Muscle of arm (tissue), 14 donors: Measurements from ENCODE around the gene CCDC3. TPM values are rescaled to one million over a fixed set of nuclear protein-coding genes. Genes with fewer than 3 reads are reported as not detected.
"Not testable (repeated sequence)": the region's sequence is repeated elsewhere in the genome, so short reads cannot be mapped to it uniquely, and the experiment has no call there.

Experiments used
- DNase-seq: peaks from one replicate; pipeline ENCODE4 v3.0.0-alpha.2; 2013
- long read RNA-seq, 11 donors: transcript quantifications; one replicate each; lab custom pipeline, GENCODE V29; 2026
- polyA plus RNA-seq, 12 donors: library from polyadenylated mRNA; unstranded; fragments of 120-200 nt; gene quantifications; one replicate each; pipeline ENCODE4 v1.2.1, GENCODE V29; 2013; ENCODE audit not compliant: insufficient read length in 12 of 12

The CCDC3 gene
- polyA plus RNA-seq: 10 to 100 TPM in 11 of 12 donors, not detected in 1; 10.2 to 77.9 (median 20.6) TPM
- long read RNA-seq, donor 1, transcript CCDC3-201 (3 exons, 2,731 nt): major isoform, 5 of 5 reads
- long read RNA-seq, donor 1, partial matches to known transcripts: 0 of 5 reads
- long read RNA-seq, donor 1, other reads (novel, unspliced or antisense): 0 of 5 reads
- long read RNA-seq, donor 2, partial matches to known transcripts: 0 of 3 reads
- long read RNA-seq, donor 2, other reads (novel, unspliced or antisense): 0 of 3 reads
- long read RNA-seq, donor 3, partial matches to known transcripts: 0 of 4 reads
- long read RNA-seq, donor 3, other reads (novel, unspliced or antisense): 0 of 4 reads
- long read RNA-seq, donor 4, partial matches to known transcripts: 0 of 2 reads
- long read RNA-seq, donor 4, other reads (novel, unspliced or antisense): 0 of 2 reads
- long read RNA-seq, donor 5: 0 reads
- long read RNA-seq, donor 6, partial matches to known transcripts: 0 of 1 reads
- long read RNA-seq, donor 6, other reads (novel, unspliced or antisense): 0 of 1 reads
- long read RNA-seq, donor 7, partial matches to known transcripts: 0 of 4 reads
- long read RNA-seq, donor 7, other reads (novel, unspliced or antisense): 0 of 4 reads
- long read RNA-seq, donor 8, transcript CCDC3-201 (3 exons, 2,731 nt): major isoform, 6 of 6 reads
- long read RNA-seq, donor 8, partial matches to known transcripts: 0 of 6 reads
- long read RNA-seq, donor 8, other reads (novel, unspliced or antisense): 0 of 6 reads
- long read RNA-seq, donor 9, transcript CCDC3-201 (3 exons, 2,731 nt): major isoform, 7 of 7 reads
- long read RNA-seq, donor 9, partial matches to known transcripts: 0 of 7 reads
- long read RNA-seq, donor 9, other reads (novel, unspliced or antisense): 0 of 7 reads
- long read RNA-seq, donor 10, transcript CCDC3-201 (3 exons, 2,731 nt): major isoform, 11 of 11 reads
- long read RNA-seq, donor 10, partial matches to known transcripts: 0 of 11 reads
- long read RNA-seq, donor 10, other reads (novel, unspliced or antisense): 0 of 11 reads
- long read RNA-seq, donor 11, transcript CCDC3-201 (3 exons, 2,731 nt): major isoform, 8 of 8 reads
- long read RNA-seq, donor 11, partial matches to known transcripts: 0 of 8 reads
- long read RNA-seq, donor 11, other reads (novel, unspliced or antisense): 0 of 8 reads

GRCh38 chr10:13001041-13001886, at the start of gene CCDC3:
Gene CCDC3, minus strand, starts transcription at chr10:13001713. Its CDS starts 143 bp downstream, at chr10:13001570.
- no peak for DNase-seq

DNA sequence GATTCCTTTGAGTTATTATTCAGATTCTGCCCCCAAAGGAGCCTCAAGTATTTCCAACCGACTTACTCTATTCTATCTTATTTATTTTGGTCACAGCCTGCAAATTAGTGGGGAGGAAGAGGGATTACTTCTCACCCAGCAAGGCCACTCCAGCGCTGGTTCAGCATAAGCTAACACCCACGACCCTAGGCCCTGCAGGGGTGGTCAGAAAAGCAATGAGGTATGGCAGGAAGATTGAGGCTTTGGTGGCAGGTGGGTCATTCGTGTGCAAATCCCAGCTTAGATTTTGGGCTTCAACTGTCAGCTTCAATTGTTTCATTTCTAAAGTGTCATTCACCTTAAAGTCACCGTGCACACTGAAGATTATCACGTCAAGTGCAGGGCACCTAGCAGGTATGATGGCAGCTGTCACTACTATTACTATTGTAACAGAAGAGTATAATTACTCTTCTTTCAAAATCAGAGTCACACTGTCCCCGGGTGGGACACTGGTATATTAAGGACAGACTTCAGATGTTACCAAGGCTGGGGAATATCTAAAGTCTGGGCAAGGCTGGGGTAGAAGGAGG, 49.7 kb upstream of the CCDC3 start:
- DNase-seq: no peak

DNA sequence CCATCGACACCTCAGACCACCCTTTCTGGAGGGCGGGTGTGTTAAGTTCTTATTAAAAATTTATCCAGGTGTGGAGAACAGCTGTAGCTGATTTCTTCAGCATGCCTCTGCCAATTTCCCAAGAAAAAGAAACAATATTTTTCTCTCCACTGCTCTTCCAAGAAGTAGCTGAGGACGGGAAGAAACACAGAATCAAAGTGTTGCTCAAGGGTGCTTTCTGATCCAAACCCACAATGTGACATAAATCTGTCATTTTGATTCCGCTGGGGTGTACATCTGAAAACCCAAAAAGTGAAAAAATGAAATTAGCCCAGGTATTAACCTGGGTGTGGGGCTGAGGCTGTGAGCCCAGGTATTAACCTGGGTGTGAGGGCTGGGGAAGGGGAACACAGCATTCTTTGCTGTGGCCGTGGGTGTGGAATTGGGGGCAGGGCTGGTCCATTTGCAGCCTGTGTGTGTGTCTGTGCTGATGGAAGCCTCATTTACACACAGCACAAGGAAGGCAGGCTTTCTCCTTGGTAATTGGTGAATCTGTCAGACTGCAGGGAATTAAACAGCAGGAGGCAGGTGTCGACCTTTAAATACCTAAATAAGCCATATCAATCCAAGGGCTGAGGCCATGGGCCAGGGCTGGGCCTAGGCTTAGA, 48.4 kb upstream of the CCDC3 start:
- DNase-seq: no peak

GRCh38 chr10:13048762-13049161, 47.2 kb upstream of the CCDC3 start:
- no peak for DNase-seq

GRCh38 chr10:13047529-13048206, 46.2 kb upstream of the CCDC3 start:
- no peak for DNase-seq

DNA sequence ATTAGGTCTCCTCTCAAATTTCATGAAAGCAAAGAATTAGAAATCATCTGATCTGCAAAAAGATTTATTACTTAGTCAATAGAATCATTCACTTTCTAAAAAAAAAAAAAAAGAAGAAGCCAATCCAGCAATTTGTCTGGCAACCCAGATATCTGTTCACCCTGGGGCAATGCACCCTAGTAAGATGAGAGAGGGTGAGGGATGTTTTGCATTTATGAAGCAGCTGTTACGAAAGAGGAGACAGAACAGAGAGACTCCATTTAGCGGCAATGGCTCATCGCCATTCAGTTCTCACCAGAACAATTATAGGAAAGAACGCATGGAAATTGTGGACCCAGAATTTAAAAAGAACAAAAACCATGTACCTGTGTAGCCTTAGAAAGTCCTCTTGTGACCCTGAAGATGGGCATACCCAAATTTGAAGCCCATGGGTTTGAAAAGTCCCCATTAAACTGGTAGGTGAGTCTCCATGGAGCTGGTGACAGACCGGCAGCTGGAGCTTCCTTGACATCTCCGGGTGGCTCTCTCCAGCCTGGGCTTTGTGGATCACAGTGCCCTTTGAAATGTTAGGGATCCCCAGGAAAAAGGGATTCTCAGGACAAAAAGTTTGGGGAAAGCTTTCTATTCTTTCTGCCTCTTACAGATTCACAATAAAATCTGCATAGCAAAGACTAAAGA, 45.5 kb upstream of the CCDC3 start:
- DNase-seq: no peak

DNA sequence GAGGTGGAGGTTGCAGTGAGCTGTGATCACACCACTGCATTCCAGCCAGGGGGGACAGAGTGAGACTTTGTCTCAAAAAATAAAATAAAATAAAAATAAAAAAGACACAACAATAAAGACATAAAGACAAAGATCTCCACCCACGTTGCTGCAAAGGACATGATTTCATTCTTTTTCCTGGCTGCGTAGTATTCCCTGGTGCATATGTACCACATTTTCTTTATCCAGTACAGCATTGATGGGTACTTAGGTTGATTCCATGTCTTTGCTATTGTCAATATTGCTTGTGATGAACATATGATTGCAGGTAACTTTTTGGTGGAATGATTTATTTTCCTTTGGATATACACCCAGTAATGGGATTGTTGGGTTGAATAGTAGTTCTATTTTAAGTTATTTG, 42.0 kb upstream of the CCDC3 start:
- no peak for DNase-seq

DNA sequence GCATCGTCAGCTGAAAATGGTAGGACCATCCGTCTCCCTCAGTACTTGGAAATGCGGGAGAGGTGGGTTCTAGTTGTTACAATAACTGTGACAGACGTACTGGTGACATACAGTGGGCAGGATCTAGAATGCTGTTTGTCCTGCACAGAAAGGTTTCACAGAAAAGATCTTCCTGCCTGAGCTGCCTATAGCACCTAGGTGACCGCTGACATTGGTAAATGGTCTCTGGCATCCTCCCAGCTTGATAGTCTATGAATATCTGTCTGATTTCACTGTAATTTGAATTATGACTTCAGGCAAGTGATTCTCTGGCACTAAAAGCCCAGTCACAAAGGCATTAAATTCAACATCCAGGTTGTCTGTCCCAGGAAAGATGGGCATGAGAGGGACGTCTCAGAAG, 38.2 kb upstream of the CCDC3 start:
- DNase-seq: no peak

- DNase-seq: no peak
Observed at GRCh38 chr10:13038391-13038790, 36.9 kb upstream of the CCDC3 start.

- no peak for DNase-seq
Observed at GRCh38 chr10:13037832-13038231, 36.3 kb upstream of the CCDC3 start.

GRCh38 chr10:13036841-13037240, 35.3 kb upstream of the CCDC3 start:
- no peak for DNase-seq

DNA sequence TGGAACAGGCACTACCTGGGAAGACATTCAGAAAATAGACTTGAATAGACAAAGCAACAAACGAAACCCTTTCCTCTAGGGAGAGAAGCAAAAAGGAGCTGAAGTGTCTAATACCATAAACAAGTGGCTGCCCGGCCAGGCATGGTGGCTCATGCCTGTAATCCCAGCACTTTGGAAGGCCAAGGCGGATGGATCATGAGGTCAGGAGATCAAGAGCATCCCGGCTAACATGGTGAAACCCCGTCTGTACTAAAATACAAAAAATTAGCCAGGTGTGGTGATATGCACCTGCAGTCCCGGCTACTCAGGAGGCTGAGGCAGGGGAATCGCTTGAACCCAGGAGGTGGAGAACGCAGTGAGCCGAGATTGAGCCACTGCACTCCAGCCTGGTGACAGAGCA, 34.2 kb upstream of the CCDC3 start:
- not testable (repeated sequence) for DNase-seq

DNA sequence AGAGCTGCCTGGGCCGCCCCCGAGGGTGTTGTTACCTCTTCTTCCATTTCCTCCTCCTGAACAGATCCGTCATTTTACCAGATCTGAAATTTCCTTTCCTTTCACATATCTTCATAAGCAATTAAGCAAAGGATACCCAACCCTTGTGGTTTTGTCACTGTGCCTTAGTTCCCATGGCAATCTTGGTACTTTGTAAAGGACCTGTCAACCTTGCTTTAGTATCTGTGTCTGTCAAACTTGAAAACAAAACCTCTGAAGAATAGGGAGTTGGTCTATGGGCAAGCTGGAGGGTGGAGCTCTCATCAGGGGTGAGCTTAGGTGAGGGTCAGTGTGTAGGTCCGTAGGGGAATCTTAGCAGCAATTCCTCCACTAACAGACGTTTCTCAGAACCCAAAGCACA, 25.4 kb upstream of the CCDC3 start:
- DNase-seq: no peak

GRCh38 chr10:13023754-13024153, 22.2 kb upstream of the CCDC3 start:
- no peak for DNase-seq

- no peak for DNase-seq
Observed at GRCh38 chr10:13019280-13019679, 17.8 kb upstream of the CCDC3 start.

GRCh38 chr10:13018171-13018570, 16.7 kb upstream of the CCDC3 start:
- no peak for DNase-seq

DNA sequence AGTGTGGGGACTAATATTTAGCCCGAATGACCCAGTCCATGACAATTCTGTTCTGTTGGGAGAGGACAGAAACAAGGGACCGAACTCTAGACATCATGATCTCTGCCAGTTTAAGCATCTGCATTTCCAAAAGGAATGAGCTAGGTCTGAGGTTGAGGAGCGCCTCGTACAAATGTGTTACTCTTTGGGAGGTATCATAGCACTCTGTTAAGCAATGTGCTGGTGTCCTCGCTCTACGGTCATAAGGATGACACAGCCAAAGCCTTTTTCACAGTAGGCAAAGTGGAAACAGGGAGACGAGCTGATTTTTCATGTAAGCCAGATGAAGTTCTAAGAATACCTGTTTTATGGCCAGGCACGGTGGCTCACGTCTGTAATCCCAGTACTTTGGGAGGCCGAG, 15.4 kb upstream of the CCDC3 start:
- no peak for DNase-seq

DNA sequence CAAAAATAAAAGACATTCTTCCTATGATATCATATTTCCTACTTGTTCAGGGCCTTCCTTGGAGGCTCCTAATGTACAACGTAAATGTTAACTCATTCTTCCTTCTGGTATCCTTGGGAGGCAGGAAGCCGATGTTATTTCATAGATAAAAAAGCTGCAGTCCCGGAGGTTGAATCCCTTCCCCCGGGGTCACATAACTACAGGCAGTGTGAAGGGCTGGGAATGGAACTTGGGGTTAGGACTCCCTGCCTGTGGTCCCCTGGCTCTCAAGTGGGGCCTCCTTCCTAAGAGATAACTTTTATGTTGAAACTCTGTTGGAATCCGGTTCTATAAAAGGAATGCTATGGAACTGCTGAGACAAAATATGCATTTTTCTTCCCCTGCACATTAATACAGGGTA, 14.9 kb upstream of the CCDC3 start:
- no peak for DNase-seq

DNA sequence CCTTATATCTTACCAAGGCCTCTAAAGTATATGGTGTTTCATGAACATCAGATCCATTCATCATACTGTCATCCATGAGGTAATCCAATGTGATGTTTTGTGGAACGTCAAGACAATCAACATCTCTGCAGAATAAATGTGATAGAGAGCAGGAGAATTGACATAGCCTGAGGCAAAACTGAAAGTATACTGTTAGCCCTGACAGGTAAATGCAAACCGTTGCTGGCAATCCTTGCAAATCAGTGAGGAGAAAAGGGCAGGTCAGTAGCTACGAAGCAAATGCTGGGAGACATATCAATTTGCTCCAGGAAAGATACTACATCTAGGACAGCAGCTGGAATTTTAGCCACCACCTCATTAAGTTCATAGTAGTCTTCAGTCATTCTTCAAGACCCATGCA, 4.5 kb upstream of the CCDC3 start:
- no peak for DNase-seq
